ENCODE measurements around the gene CALR3.

DNA sequence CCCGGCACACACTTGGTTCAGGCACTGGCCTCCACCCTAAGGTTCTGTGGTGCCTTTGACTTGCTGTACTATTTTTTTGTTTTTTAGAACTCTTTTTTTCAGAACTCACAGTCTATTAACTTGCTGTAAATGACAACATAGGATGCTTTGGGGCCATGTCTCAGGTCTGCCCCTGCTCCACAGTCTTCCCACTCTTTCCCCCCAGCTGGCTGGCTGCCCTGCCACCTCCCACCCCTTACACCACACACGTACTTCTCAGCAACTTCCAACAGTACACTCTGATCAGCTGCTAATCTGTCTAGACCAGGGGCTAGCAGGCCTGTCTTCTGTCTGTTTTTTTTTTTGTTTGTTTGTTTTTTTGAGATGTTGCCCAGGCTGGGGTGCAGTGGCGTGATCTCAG lies 8.3 kb upstream of the CALR3 start:
- TF ChIP-seq, protein P1, sequence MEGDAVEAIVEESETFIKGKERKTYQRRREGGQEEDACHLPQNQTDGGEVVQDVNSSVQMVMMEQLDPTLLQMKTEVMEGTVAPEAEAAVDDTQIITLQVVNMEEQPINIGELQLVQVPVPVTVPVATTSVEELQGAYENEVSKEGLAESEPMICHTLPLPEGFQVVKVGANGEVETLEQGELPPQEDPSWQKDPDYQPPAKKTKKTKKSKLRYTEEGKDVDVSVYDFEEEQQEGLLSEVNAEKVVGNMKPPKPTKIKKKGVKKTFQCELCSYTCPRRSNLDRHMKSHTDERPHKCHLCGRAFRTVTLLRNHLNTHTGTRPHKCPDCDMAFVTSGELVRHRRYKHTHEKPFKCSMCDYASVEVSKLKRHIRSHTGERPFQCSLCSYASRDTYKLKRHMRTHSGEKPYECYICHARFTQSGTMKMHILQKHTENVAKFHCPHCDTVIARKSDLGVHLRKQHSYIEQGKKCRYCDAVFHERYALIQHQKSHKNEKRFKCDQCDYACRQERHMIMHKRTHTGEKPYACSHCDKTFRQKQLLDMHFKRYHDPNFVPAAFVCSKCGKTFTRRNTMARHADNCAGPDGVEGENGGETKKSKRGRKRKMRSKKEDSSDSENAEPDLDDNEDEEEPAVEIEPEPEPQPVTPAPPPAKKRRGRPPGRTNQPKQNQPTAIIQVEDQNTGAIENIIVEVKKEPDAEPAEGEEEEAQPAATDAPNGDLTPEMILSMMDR (IDR thresholded peaks at IDR 0.05; ENCODE audit: low read depth, low read length): no peak
- no peak for TF ChIP-seq EZH2phosphoT487 (IDR thresholded peaks at IDR 0.05; ENCODE audit: low read depth)

All from OCI-LY3 (cell line).